Liver (tissue), 9 donors: Measurements from ENCODE around the gene LILRB2. TPM values are rescaled to one million over a fixed set of nuclear protein-coding genes. Genes with fewer than 3 reads are reported as not detected.
"Not testable (repeated sequence)": the region's sequence is repeated elsewhere in the genome, so short reads cannot be mapped to it uniquely, and the experiment has no call there.

Source experiments
- DNase-seq: peaks from one replicate; pipeline ENCODE4 v3.0.0-alpha.2; 2017; ENCODE audit warnings: low spot score
- H3K27ac ChIP-seq, 2 donors: one replicate each; pipeline ENCODE4 v1.7.0; 2013; ENCODE audit warnings: inconsistent platforms in 2 of 2, low read length in 2 of 2, control low read depth in 1 of 2, low read depth in 1 of 2, mild to moderate bottlenecking in 1 of 2
- H3K27me3 ChIP-seq, 4 donors: one replicate each; pipeline versions ENCODE4 v1.6.1 to v1.7.0; 2013; ENCODE audit warnings: low read length in 3 of 4, inconsistent platforms in 1 of 4, mild to moderate bottlenecking in 1 of 4, moderate library complexity in 1 of 4; ENCODE audit not compliant: control insufficient read depth in 4 of 4, insufficient read depth in 4 of 4
- H3K36me3 ChIP-seq, 4 donors: one replicate each; pipeline versions ENCODE4 v1.6.1 to v1.7.0; 2013; ENCODE audit warnings: low read length in 3 of 4, mild to moderate bottlenecking in 3 of 4, low read depth in 1 of 4, moderate library complexity in 1 of 4; ENCODE audit not compliant: control insufficient read depth in 4 of 4, insufficient read depth in 3 of 4
- H3K4me1 ChIP-seq, 4 donors: one replicate each; pipeline versions ENCODE4 v1.6.1 to v1.7.0; 2013; ENCODE audit warnings: low read length in 3 of 4, mild to moderate bottlenecking in 3 of 4, moderate library complexity in 1 of 4; ENCODE audit not compliant: control insufficient read depth in 4 of 4, insufficient read depth in 4 of 4
- H3K4me3 ChIP-seq, 3 donors: one replicate each; pipeline versions ENCODE4 v1.6.1 to v1.7.0; 2013; ENCODE audit warnings: low read length in 3 of 3, control low read depth in 1 of 3, low read depth in 1 of 3, mild to moderate bottlenecking in 1 of 3
- H3K9ac ChIP-seq, 2 donors: one replicate each; pipeline ENCODE4 v1.7.0; 2013; ENCODE audit warnings: low read length in 2 of 2, mild to moderate bottlenecking in 2 of 2, moderate library complexity in 2 of 2, control low read depth in 1 of 2, low read depth in 1 of 2
- H3K9me3 ChIP-seq, 4 donors: one replicate each; pipeline versions ENCODE4 v1.6.1 to v1.7.0; 2013; ENCODE audit warnings: low read length in 3 of 4; ENCODE audit not compliant: control insufficient read depth in 4 of 4
- EGR1 ChIP-seq, 2 donors: IDR thresholded peaks; 2 replicates each; pipeline ENCODE4 v1.6.1; 2016 to 2018; ENCODE audit warnings: antibody characterized with exemption in 2 of 2, low read depth in 2 of 2
- HNF4A ChIP-seq, 2 donors: conservative IDR thresholded peaks; 2 replicates each; pipeline ENCODE4 v1.6.1; 2016; ENCODE audit warnings: antibody characterized with exemption in 2 of 2, mild to moderate bottlenecking in 2 of 2
- HNF4G ChIP-seq: IDR thresholded peaks from 2 replicates; pipeline ENCODE4 v1.6.1; 2016; ENCODE audit warnings: antibody characterized with exemption
- NR2F2 ChIP-seq: IDR thresholded peaks from 2 replicates; pipeline ENCODE4 v1.6.1; 2016; ENCODE audit warnings: antibody characterized with exemption
- RAD21 ChIP-seq, 2 donors: IDR thresholded peaks; 2 replicates each; pipeline ENCODE4 v1.6.1; 2016; ENCODE audit warnings: antibody characterized with exemption in 2 of 2, mild to moderate bottlenecking in 2 of 2
- WGBS: extraction: QIAGEN DNeasy Blood & Tissue Kit; methylation state at CpG from one replicate; pipeline ENCODE4 v1.1.7; 2013; 5-methylcytosine and 5-hydroxymethylcytosine counted together
- polyA plus RNA-seq, 2 donors: library from polyadenylated mRNA; stranded (reverse) in 1 of 2; unstranded in 1 of 2; fragments of 200-250 nt in 1 of 2; fragments of >200 nt in 1 of 2; fragmentation: Nextera tagmentation in 1 of 2; extraction: Ambion mirVana in 1 of 2; gene quantifications; one replicate each; pipeline versions ENCODE4 v1.2.1 to v1.2.3, GENCODE V29; 2013 to 2015
- total RNA-seq, 2 donors: library from RNA; depleted of rRNA; stranded (reverse); fragments of >200 nt; gene quantifications; one replicate each; pipeline ENCODE4 v1.2.3, GENCODE V29; 2014
- TF ChIP-seq, protein P1 (sequence below): fragments of 150-350 bp; IDR thresholded peaks from 2 replicates; pipeline ENCODE4 v1.5.1; 2017; ENCODE audit warnings: improper control_type of control experiment, low read depth, low read length; ENCODE audit not compliant: missing input control
- donor health status: healthy.
- donor health status: healthy.
- donor health status: healthy.
- donor health status: healthy.
- donor health status: healthy.

LILRB2 gene
- total and polyA plus RNA-seq, 4 donors, result 2.2 to 6.1 (median 5.2) TPM

DNA sequence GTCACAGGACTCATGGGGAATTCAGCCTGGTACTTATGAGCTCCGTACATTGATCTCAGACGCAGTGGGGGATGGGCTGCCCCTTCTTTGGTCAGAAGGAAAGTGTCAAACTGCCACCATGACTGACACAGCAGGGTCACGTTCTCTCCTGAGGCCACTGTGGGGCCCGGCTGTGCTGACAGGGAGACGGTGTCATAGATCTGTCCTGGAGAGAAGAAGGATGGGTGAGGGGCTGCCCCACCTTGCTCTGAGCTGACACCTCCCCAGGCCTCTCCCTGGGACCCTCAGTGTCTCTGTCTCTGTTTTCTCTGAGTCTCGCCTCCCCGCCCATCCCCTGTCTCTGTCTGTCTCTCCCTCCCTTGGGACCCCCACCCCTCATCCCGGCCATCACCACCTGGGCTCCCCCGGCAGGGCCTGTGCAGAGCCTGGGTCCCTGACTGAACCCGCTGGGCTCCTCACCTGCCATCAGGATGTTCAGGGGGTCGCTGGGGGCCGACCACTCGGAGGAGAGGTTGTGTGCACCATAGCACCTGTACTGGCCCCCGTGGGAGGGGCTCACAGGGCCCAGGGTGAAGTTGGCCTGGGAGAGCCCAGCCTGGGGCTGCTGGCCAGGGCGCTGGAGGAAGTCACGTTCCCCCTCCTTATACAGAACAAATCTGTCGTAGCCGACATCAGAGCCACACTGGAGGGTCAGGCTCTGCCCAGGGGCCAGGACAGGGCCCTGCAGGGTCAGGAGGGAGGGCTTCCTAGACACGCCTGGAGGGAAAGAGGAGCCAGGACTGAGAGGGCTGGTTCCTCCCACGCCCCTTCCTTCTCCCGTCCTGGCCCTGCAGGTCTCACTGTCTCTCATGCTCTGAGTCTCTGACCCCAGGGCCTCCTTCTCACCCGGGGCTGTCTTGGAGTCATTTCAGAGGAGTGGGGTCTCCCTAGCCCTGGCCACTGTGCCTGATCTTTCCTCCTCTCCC is 40.3 kb downstream of the LILRB2 start:
- not testable (repeated sequence) for H3K4me1 ChIP-seq, H3K9ac ChIP-seq, H3K27me3 ChIP-seq, H3K9me3 ChIP-seq, H3K27ac ChIP-seq, H3K4me3 ChIP-seq, DNase-seq, H3K36me3 ChIP-seq
- 54% methylated on average over 16 of the region's 22 CpGs for WGBS

DNA sequence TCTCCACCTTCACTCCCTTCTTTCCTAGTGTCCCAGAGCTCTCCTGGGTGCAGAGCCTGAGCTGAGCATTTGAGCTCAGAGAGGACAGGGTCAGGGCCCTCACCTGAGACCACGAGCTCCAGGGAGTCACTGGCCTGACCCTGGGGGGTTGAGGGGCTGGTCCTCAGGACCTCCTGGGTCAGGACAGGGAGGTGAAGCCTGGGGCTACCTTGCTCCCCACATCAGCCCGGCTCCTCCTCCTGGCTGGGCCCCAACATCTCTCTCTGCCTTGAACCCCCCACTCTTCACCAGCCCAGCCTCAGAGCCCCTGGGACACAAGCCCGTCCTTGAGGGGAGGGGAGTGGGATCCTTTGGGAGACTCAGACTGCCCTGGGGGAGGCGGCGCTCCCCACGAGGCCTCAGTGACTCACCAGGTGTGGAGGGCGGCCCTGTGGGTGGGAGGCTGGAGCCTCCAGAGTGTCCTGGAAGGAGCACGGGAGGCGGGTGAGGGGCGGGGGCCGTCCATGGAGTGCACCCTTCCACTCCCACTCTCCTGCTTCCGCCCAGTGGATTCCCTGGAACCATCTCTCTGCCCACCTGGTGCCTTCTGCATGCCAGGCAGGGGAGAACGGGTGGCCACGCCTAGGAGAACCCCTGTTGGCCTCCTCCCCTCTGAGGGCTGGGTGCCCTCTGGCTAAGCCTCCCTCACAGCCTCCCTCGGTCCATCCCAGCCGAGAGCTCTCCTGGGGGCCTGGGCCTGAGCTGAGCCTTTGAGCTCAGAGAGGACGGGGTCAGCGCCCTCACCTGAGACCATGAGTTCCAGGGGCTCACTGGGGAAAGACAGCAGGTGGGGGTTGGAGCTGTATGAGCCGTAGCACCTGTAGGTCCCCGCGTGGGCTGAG is 41.2 kb downstream of the LILRB2 start:
- not testable (repeated sequence) for H3K4me1 ChIP-seq, DNase-seq, H3K4me3 ChIP-seq, H3K9me3 ChIP-seq, H3K27me3 ChIP-seq, H3K36me3 ChIP-seq, H3K27ac ChIP-seq, H3K9ac ChIP-seq
- 68% methylated on average over 16 of the region's 21 CpGs for WGBS

DNA sequence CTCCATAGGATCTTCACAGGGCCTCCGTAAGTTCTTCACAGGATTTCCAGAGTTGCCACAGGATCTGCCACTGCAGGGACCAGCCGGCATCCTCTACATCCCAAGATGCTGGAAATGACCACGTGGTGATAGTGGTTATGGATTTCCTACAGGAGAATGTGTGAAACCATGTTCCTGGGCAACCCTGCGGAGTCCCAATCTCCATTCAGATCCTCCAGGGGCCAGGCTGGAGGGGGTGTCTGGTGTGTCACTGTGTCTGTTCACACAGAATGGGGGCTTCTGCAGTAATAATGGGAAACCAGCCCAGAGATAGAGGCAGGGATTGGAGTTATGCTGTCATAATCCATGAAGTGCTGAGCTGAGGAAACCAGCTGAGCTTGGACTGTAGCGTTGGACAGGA is 47.0 kb downstream of the LILRB2 start:
- TF ChIP-seq, protein P1, sequence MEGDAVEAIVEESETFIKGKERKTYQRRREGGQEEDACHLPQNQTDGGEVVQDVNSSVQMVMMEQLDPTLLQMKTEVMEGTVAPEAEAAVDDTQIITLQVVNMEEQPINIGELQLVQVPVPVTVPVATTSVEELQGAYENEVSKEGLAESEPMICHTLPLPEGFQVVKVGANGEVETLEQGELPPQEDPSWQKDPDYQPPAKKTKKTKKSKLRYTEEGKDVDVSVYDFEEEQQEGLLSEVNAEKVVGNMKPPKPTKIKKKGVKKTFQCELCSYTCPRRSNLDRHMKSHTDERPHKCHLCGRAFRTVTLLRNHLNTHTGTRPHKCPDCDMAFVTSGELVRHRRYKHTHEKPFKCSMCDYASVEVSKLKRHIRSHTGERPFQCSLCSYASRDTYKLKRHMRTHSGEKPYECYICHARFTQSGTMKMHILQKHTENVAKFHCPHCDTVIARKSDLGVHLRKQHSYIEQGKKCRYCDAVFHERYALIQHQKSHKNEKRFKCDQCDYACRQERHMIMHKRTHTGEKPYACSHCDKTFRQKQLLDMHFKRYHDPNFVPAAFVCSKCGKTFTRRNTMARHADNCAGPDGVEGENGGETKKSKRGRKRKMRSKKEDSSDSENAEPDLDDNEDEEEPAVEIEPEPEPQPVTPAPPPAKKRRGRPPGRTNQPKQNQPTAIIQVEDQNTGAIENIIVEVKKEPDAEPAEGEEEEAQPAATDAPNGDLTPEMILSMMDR, result no peak
- TF ChIP-seq EGR1 (IDR thresholded peaks at IDR 0.05; ENCODE audit: low read depth in 2 of 2) (no peak), NR2F2 (no peak), HNF4G (no peak), RAD21 (IDR thresholded peaks at IDR 0.05) (no peak), HNF4A (conservative IDR thresholded peaks at IDR 0.05) (no peak)
- Histone ChIP-seq H3K27ac (no peak overlapping the region), H3K4me1 (no peaks in the 10 kb centered on the region), H3K36me3 (no peaks in the 10 kb centered on the region), H3K9me3 (no peaks in the 10 kb centered on the region), H3K4me3 (no peak overlapping the region), H3K27me3 (peaks cover 0 to 3% (median 0%) of the 10 kb centered on the region in 4 donors), H3K9ac (no peak overlapping the region)
- 32% methylated on average over 5 of the region's 5 CpGs for WGBS
- no peak for DNase-seq
